ENCODE data around the gene ARHGEF37.

ARHGEF37 gene

GRCh38 chr5:149545327-149545726 lies 36.0 kb upstream of the ARHGEF37 start:
- H3K27ac ChIP-seq (ENCODE audit: low read length): no peak overlapping the region
- no peak overlapping the region for H3K4me2 ChIP-seq (ENCODE audit: low read length)
- peaks cover 21% of the 10 kb centered on the region for H4K20me1 ChIP-seq (ENCODE audit: insufficient read depth, low read length)
- H3K9ac ChIP-seq (ENCODE audit: low read length): no peak overlapping the region
- H3K36me3 ChIP-seq (replicated peaks; ENCODE audit: low read depth, low read length): peaks cover 29% of the 10 kb centered on the region
- H2AFZ ChIP-seq (ENCODE audit: low read depth, low read length): no peak overlapping the region
- no peaks in the 10 kb centered on the region for H3K27me3 ChIP-seq (ENCODE audit: low read depth, low read length)
- H3K9me3 ChIP-seq (ENCODE audit: insufficient read depth, low read length): no peaks in the 10 kb centered on the region
- H3K4me3 ChIP-seq (ENCODE audit: low read length): no peak overlapping the region
- H3K4me1 ChIP-seq (ENCODE audit: low read length): peaks cover 9% of the 10 kb centered on the region
- H3K79me2 ChIP-seq (ENCODE audit: low read length): peaks cover 95% of the 10 kb centered on the region
- TF ChIP-seq CTCF (IDR thresholded peaks at IDR 0.05; ENCODE audit: low read depth, low read length) (no peak), EZH2phosphoT487 (IDR thresholded peaks at IDR 0.05; ENCODE audit: low read depth) (no peak)

DNA sequence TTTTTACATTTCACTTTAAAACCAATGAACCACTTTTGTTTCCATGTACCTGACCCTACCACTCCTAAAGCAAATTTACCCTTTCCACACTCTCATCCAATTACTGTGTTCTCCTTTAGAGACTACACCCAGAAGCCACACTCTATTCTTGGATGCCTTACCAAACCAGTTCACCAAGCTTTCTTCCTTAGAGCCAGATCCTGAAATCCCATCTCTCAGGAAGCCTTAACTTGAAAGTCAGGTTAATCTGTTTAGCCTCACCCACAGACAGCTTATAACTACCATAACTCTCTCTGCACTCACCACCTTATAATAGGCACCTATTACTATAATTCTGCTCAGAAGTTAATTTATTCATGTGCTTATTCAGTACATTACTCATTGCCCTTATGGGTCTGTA lies 34.3 kb upstream of the ARHGEF37 start:
- no peak overlapping the region for H3K9ac ChIP-seq (ENCODE audit: low read length)
- TF ChIP-seq EZH2phosphoT487 (IDR thresholded peaks at IDR 0.05; ENCODE audit: low read depth) (no peak), CTCF (IDR thresholded peaks at IDR 0.05; ENCODE audit: low read depth, low read length) (no peak)
- H3K4me1 ChIP-seq (ENCODE audit: low read length): peaks cover 9% of the 10 kb centered on the region
- H3K4me2 ChIP-seq (ENCODE audit: low read length): no peak overlapping the region
- H2AFZ ChIP-seq (ENCODE audit: low read depth, low read length): no peak overlapping the region
- H3K79me2 ChIP-seq (ENCODE audit: low read length): peaks cover 88% of the 10 kb centered on the region
- peaks cover 20% of the 10 kb centered on the region for H4K20me1 ChIP-seq (ENCODE audit: insufficient read depth, low read length)
- no peak overlapping the region for H3K4me3 ChIP-seq (ENCODE audit: low read length)
- H3K27me3 ChIP-seq (ENCODE audit: low read depth, low read length): no peaks in the 10 kb centered on the region
- H3K27ac ChIP-seq (ENCODE audit: low read length): no peak overlapping the region
- H3K36me3 ChIP-seq (replicated peaks; ENCODE audit: low read depth, low read length): peaks cover 28% of the 10 kb centered on the region
- no peaks in the 10 kb centered on the region for H3K9me3 ChIP-seq (ENCODE audit: insufficient read depth, low read length)

GRCh38 chr5:149549461-149550267 lies 31.6 kb upstream of the ARHGEF37 start:
- H4K20me1 ChIP-seq (ENCODE audit: insufficient read depth, low read length): peaks cover 20% of the 10 kb centered on the region
- H3K4me2 ChIP-seq (ENCODE audit: low read length): peak overlapping the region; percentile 89
- peaks cover 23% of the 10 kb centered on the region for H3K36me3 ChIP-seq (replicated peaks; ENCODE audit: low read depth, low read length)
- peak overlapping the region; percentile 99 for H3K9ac ChIP-seq (ENCODE audit: low read length)
- peak overlapping the region; percentile 99 for H3K4me3 ChIP-seq (ENCODE audit: low read length)
- no peak overlapping the region for H2AFZ ChIP-seq (ENCODE audit: low read depth, low read length)
- H3K4me1 ChIP-seq (ENCODE audit: low read length): peaks cover 9% of the 10 kb centered on the region
- H3K79me2 ChIP-seq (ENCODE audit: low read length): peaks cover 66% of the 10 kb centered on the region
- H3K27me3 ChIP-seq (ENCODE audit: low read depth, low read length): no peaks in the 10 kb centered on the region
- no peaks in the 10 kb centered on the region for H3K9me3 ChIP-seq (ENCODE audit: insufficient read depth, low read length)
- peak overlapping the region; percentile 70 for H3K27ac ChIP-seq (ENCODE audit: low read length)
- TF ChIP-seq EZH2phosphoT487 (IDR thresholded peaks at IDR 0.05; ENCODE audit: low read depth) (no peak), CTCF (IDR thresholded peaks at IDR 0.05; ENCODE audit: low read depth, low read length) (no peak)

- Histone ChIP-seq H3K79me2 (ENCODE audit: low read length) (peaks cover 60% of the 10 kb centered on the region), H2AFZ (ENCODE audit: low read depth, low read length) (no peak overlapping the region), H3K9me3 (ENCODE audit: insufficient read depth, low read length) (no peaks in the 10 kb centered on the region), H3K4me2 (ENCODE audit: low read length) (peak overlapping the region; percentile 89), H3K4me1 (ENCODE audit: low read length) (peaks cover 9% of the 10 kb centered on the region), H3K27ac (ENCODE audit: low read length) (peak overlapping the region; percentile 70), H3K36me3 (replicated peaks; ENCODE audit: low read depth, low read length) (peaks cover 23% of the 10 kb centered on the region), H3K9ac (ENCODE audit: low read length) (peak overlapping the region; percentile 99), H3K4me3 (ENCODE audit: low read length) (peak overlapping the region; percentile 99), H4K20me1 (ENCODE audit: insufficient read depth, low read length) (peaks cover 20% of the 10 kb centered on the region), H3K27me3 (ENCODE audit: low read depth, low read length) (no peaks in the 10 kb centered on the region)
- no peak for TF ChIP-seq EZH2phosphoT487 (IDR thresholded peaks at IDR 0.05; ENCODE audit: low read depth)
- TF ChIP-seq CTCF (IDR thresholded peaks at IDR 0.05; ENCODE audit: low read depth, low read length): no peak
Measured at GRCh38 chr5:149550268-149550583, 31.1 kb upstream of the ARHGEF37 start.
